Skeletal muscle satellite cell (primary cell): ENCODE data around the gene NUTF2.

ENCODE experiments used
- H3K27me3 ChIP-seq: 2 replicates; pipeline ENCODE4 v1.7.0; 2013; ENCODE audit warnings: low read length; ENCODE audit not compliant: control insufficient read depth, insufficient read depth
- H3K36me3 ChIP-seq: 2 replicates; pipeline ENCODE4 v1.7.0; 2013; ENCODE audit warnings: mild to moderate bottlenecking, control low read depth, low read length; ENCODE audit not compliant: insufficient read depth
- H3K4me1 ChIP-seq: 2 replicates; pipeline ENCODE4 v1.7.0; 2013; ENCODE audit warnings: low read length; ENCODE audit not compliant: control insufficient read depth, insufficient read depth
- H3K4me2 ChIP-seq: 2 replicates; pipeline ENCODE4 v1.7.0; 2013; ENCODE audit warnings: mild to moderate bottlenecking, low read length
- H3K4me3 ChIP-seq: 2 replicates; pipeline ENCODE4 v1.7.0; 2013; ENCODE audit warnings: low read length
- H3K9ac ChIP-seq: 2 replicates; pipeline ENCODE4 v1.7.0; 2013; ENCODE audit warnings: mild to moderate bottlenecking, low read depth, low read length, moderate library complexity
- H3K9me3 ChIP-seq: replicated peaks from 2 replicates; pipeline ENCODE4 v1.7.0; 2013; ENCODE audit warnings: mild to moderate bottlenecking, control low read depth, low read length

Gene NUTF2

DNA sequence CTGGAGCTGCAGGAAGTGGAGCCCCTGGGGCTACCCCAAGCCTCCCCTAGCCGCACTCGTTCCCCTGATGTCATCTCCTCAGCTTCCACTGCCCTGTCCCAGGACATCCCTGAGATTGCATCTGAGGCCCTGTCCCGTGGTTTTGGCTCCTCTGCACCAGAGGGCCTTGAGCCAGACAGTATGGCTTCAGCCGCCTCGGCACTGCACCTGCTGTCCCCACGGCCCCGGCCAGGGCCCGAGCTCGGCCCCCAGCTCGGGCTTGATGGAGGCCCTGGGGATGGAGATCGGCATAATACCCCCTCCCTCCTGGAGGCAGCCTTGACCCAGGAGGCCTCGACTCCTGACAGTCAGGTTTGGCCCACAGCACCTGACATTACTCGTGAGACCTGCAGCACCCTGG, 33.9 kb downstream of the NUTF2 start:
- Histone ChIP-seq H3K4me3 (no peak overlapping the region), H3K4me2 (no peak overlapping the region), H3K9me3 (no peaks in the 10 kb centered on the region), H3K27me3 (no peaks in the 10 kb centered on the region), H3K36me3 (peaks cover 93% of the 10 kb centered on the region), H3K4me1 (peaks cover 18% of the 10 kb centered on the region), H3K9ac (no peak overlapping the region)

DNA sequence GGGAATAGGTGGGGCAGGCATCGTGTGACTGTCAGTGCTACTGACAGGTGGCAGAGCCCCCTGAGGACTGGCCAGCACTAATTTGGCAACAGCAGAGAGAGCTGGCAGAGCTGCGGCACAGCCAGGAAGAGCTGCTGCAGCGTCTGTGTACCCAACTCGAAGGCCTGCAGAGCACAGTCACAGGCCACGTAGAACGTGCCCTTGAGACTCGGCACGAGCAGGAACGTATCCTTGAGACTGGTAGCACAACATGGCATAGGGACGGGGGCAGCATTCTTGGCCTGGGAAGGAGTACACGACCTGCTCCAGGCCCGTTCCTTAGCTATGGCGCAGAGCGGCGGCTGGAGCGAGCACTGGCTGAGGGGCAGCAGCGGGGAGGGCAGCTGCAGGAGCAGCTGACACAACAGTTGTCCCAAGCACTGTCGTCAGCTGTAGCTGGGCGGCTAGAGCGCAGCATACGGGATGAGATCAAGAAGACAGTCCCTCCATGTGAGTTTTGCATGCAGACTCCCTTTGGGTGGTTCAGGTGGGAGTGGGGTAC, 35.0 kb downstream of the NUTF2 start:
- Histone ChIP-seq H3K9me3 (no peaks in the 10 kb centered on the region), H3K4me3 (no peak overlapping the region), H3K4me2 (no peak overlapping the region), H3K9ac (no peak overlapping the region), H3K4me1 (peaks cover 18% of the 10 kb centered on the region), H3K27me3 (no peaks in the 10 kb centered on the region), H3K36me3 (peaks cover 94% of the 10 kb centered on the region)

GRCh38 chr16:67882374-67883145, 35.8 kb downstream of the NUTF2 start:
- Histone ChIP-seq H3K9me3 (no peaks in the 10 kb centered on the region), H3K36me3 (peaks cover 85% of the 10 kb centered on the region), H3K4me3 (no peak overlapping the region), H3K9ac (no peak overlapping the region), H3K4me2 (no peak overlapping the region), H3K27me3 (no peaks in the 10 kb centered on the region), H3K4me1 (peaks cover 18% of the 10 kb centered on the region)

DNA sequence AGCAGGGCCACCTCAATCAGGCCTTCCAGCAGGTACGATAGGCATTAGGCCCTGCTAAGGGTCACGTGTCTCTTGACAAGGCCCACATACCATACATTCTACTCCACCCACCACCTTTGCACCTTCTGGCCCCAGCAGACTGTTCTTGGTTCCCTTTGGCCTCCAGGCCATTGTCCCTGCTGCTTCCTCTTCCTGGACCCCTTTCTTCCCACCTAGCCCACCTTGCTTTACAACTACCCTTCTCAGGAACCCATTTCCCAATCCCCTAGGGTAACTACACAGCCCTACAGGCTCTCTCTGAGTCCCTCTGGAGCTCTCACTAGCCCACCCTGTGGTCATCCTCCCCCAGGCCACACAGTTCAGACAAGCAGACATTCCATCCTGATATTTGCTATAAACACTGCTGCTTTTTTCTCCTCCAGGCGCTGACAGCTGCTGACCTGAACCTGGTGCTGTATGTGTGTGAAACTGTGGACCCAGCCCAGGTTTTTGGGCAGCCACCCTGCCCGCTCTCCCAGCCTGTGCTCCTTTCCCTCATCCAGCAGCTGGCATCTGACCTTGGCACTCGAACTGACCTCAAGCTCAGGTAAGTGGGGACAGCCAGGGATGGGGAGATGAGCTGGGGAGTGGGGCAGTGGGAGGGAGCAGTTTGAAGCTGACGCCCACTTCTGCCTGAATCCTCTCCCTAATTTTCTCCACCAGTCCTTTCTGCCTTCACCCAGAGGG, 36.6 kb downstream of the NUTF2 start:
- Histone ChIP-seq H3K27me3 (no peaks in the 10 kb centered on the region), H3K36me3 (peaks cover 78% of the 10 kb centered on the region), H3K4me3 (no peak overlapping the region), H3K4me2 (no peak overlapping the region), H3K4me1 (peaks cover 18% of the 10 kb centered on the region), H3K9me3 (no peaks in the 10 kb centered on the region), H3K9ac (no peak overlapping the region)

GRCh38 chr16:67883872-67884261, 37.1 kb downstream of the NUTF2 start:
- H3K9ac ChIP-seq: no peak overlapping the region
- H3K4me3 ChIP-seq: no peak overlapping the region
- H3K27me3 ChIP-seq: no peaks in the 10 kb centered on the region
- no peak overlapping the region for H3K4me2 ChIP-seq
- peaks cover 18% of the 10 kb centered on the region for H3K4me1 ChIP-seq
- peaks cover 72% of the 10 kb centered on the region for H3K36me3 ChIP-seq
- no peaks in the 10 kb centered on the region for H3K9me3 ChIP-seq

DNA sequence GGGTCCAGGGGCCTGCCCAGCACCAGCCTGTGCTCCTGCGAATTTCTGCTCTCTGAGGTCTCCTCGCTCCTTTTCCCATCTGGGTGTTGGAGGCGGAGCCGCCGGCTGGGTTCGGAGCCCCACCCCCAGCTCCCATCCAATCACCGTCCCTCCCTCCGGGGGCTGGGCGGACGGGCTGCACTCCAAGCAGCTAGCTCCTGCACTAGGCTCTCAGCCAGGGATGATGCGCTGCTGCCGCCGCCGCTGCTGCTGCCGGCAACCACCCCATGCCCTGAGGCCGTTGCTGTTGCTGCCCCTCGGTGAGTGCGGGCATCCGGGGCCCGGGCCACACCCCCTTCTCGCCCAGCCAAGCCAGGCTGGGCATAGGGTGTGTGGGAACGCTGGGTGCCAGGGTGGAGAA, 38.0 kb downstream of the NUTF2 start, which contains the start of gene NRN1L:
Gene NRN1L, plus strand, starts transcription at position 202 of the 400 bp plus-strand sequence. Its CDS starts 19 bp downstream, at position 221.
- H3K27me3 ChIP-seq: no peaks in the 10 kb centered on the region
- peaks cover 18% of the 10 kb centered on the region for H3K4me1 ChIP-seq
- peaks cover 64% of the 10 kb centered on the region for H3K36me3 ChIP-seq
- H3K9ac ChIP-seq: no peak within 1 kb of the TSS
- H3K4me3 ChIP-seq: no peak within 1 kb of the TSS
- peak within 1 kb of the TSS; percentile 51 for H3K4me2 ChIP-seq
- no peaks in the 10 kb centered on the region for H3K9me3 ChIP-seq

DNA sequence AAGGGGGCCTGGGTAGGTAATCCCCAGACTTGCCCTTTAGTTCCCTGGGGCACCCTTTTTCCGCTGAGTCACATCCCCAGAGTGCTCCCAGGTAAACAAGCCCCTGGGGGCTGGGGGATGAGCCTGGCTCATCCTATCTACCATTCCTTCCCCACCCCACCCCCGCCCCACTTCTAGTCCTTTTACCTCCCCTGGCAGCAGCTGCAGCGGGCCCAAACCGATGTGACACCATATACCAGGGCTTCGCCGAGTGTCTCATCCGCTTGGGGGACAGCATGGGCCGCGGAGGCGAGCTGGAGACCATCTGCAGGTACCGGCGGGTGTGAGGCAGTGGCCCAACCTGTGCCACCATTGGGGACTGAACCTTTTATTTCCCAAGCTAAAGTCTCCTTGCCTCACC, 38.8 kb downstream of the NUTF2 start:
- H3K4me1 ChIP-seq: peaks cover 18% of the 10 kb centered on the region
- H3K9me3 ChIP-seq: no peaks in the 10 kb centered on the region
- no peak overlapping the region for H3K4me3 ChIP-seq
- H3K27me3 ChIP-seq: no peaks in the 10 kb centered on the region
- H3K36me3 ChIP-seq: peaks cover 55% of the 10 kb centered on the region
- H3K4me2 ChIP-seq: no peak overlapping the region
- no peak overlapping the region for H3K9ac ChIP-seq

DNA sequence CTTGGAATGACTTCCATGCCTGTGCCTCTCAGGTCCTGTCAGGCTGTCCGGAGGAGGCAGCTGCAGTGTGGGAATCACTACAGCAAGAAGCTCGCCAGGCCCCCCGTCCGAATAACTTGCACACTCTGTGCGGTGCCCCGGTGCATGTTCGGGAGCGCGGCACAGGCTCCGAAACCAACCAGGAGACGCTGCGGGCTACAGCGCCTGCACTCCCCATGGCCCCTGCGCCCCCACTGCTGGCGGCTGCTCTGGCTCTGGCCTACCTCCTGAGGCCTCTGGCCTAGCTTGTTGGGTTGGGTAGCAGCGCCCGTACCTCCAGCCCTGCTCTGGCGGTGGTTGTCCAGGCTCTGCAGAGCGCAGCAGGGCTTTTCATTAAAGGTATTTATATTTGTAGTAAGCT, 39.2 kb downstream of the NUTF2 start:
- H3K4me3 ChIP-seq: no peak overlapping the region
- peaks cover 51% of the 10 kb centered on the region for H3K36me3 ChIP-seq
- H3K27me3 ChIP-seq: no peaks in the 10 kb centered on the region
- peaks cover 18% of the 10 kb centered on the region for H3K4me1 ChIP-seq
- H3K9me3 ChIP-seq: no peaks in the 10 kb centered on the region
- no peak overlapping the region for H3K4me2 ChIP-seq
- no peak overlapping the region for H3K9ac ChIP-seq

DNA sequence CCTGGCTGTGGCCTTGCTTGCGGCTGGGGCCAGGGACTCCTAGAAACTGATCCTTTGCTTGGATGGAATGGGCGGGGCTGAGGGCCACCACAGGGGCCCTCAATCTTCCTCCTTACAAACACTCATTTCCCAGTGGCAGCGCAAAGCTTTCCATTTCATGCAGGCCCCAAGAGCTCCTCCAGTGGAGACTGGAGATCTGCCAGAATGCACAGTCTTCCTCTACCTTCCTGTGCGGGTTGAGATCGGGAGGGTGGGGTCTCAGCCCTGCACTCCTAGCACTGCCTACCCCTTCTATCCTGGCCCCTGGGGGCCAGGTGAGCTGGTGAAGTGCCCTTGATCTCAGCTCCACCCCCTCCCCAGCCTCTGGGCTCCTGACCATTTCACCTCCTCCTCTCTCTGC, 39.7 kb downstream of the NUTF2 start:
- H3K36me3 ChIP-seq: peaks cover 47% of the 10 kb centered on the region
- H3K4me1 ChIP-seq: peaks cover 18% of the 10 kb centered on the region
- H3K4me3 ChIP-seq: no peak overlapping the region

DNA sequence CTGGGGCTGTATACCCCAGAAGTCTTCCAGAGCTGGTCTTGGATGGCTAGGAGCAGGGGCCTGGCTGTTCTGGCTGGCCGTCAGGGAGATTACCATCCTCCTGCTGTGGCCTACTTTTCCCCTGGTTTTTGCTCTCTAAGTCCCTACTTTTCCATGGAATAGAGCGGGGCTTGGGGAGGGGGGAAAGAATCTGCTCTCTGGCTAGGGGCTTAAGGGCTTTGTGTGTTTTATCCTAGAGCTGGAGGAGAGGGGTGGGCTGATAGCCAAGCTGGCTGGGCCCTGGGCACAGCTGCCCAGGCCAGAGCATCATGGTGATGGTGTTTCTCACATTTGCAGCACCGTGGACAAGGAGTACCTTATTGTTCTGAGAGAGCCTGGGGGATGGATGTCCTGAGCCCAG, 41.6 kb downstream of the NUTF2 start:
- no peak overlapping the region for H3K9ac ChIP-seq
- H3K9me3 ChIP-seq: no peaks in the 10 kb centered on the region
- no peak overlapping the region for H3K4me2 ChIP-seq
- peaks cover 12% of the 10 kb centered on the region for H3K4me1 ChIP-seq
- peaks cover 27% of the 10 kb centered on the region for H3K36me3 ChIP-seq
- H3K27me3 ChIP-seq: no peaks in the 10 kb centered on the region
- no peak overlapping the region for H3K4me3 ChIP-seq

More for the DNA sequence above, 39.7 kb downstream of the NUTF2 start:
- Histone ChIP-seq H3K27me3 (no peaks in the 10 kb centered on the region), H3K9me3 (no peaks in the 10 kb centered on the region), H3K4me2 (no peak overlapping the region), H3K9ac (no peak overlapping the region)

DNA sequence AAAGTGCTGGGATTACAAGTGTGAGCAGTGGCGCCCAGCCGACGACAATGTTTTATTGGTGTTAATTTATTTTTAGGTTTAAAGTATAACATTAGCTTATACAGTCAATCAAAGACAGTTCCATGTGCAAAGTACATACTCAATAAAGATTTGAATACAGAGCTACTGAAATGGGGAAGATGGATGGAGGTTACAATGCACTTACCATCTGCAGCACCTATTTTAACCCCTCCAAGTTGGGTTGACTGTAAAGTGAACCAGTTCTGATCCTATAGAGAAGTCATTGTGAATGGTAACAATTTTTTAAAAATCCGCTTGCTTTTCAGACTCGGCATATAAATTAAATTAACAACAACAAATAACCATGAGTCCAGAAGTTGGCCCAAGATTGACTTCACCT, 45.6 kb downstream of the NUTF2 start:
- Histone ChIP-seq H3K27me3 (no peaks in the 10 kb centered on the region), H3K4me3 (peak overlapping the region; percentile 61), H3K4me1 (peaks cover 12% of the 10 kb centered on the region), H3K4me2 (peak overlapping the region; percentile 81), H3K36me3 (no peaks in the 10 kb centered on the region), H3K9me3 (no peaks in the 10 kb centered on the region), H3K9ac (peak overlapping the region; percentile 66)
